Measurements from ENCODE around the gene KRT3.

DNA sequence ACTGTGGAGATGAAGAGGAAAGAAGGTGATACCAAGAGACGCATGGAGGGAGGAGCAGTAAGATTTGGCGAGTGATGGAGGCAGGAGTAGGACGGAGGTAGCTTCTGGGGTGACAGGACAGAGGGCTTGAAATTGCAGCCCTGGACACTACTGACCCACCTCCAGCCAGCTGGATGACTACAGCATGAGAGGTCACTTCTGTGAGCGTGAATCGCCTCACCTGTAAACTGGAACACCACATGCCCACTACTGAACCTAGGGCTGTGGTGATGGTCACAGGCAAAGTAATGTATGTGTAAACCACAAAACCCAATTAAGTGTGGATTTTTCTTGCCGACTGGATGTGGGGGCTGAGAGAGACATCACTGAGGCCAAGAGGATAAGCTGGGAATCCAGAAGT, 24.6 kb upstream of the KRT3 start:
- TF ChIP-seq CTCF (IDR thresholded peaks at IDR 0.05) (no peak), POLR2AphosphoS5 (IDR thresholded peaks at IDR 0.05) (no peak), POLR2A (IDR thresholded peaks at IDR 0.05) (no peak)

All from stomach (tissue), 4 donors.